GM12891 (cell line): ENCODE results near the gene AAMP.

Source experiments
- POLR2A ChIP-seq: IDR thresholded peaks from 2 replicates; pipeline ENCODE4 v1.6.1; 2011; ENCODE audit warnings: low read depth, low read length, control low read depth
- POLR2AphosphoS5 ChIP-seq: IDR thresholded peaks from 2 replicates; pipeline ENCODE4 v1.6.1; 2011; ENCODE audit warnings: low read depth, low read length, control low read depth
- POU2F2 ChIP-seq: IDR thresholded peaks from 2 replicates; pipeline ENCODE4 v1.6.1; 2011; ENCODE audit warnings: low read depth, mild to moderate bottlenecking, control low read depth, low read length, moderate library complexity

- TF ChIP-seq POLR2AphosphoS5 (no peak), POLR2A (no peak), POU2F2 (no peak)
Observed at GRCh38 chr2:218278531-218279360, 8.8 kb upstream of the AAMP start.
